Measurements from ENCODE around the gene OR2A25.
"Not testable (repeated sequence)": the region's sequence is repeated elsewhere in the genome, so short reads cannot be mapped to it uniquely, and the experiment has no call there.

OR2A25 gene

DNA sequence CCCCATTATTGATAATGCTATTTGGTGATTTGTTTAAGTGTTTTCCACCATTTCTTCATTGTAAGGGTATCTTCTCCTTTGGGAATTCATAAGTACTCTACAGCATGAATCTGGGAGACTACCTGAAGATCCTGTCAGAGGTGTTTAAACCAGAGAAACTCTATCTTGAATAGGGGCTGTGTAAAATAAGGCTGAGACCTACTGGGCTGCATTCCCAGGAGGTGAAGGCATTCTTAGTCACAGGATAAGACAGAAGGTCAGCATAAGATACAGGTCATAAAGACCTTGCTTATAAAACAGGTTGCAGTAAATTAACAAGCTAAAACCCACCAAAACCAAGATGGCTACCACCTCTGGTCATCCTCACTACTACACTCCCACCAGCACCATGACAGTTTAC is 34.2 kb upstream of the OR2A25 start:
- no peak overlapping the region for H3K4me3 ChIP-seq (ENCODE audit: low read length)
- no peaks in the 10 kb centered on the region for H3K36me3 ChIP-seq (ENCODE audit: insufficient read depth, low read length)
- no peaks in the 10 kb centered on the region for H3K9me3 ChIP-seq (replicated peaks; ENCODE audit: low read length)
- no peak overlapping the region for H3K4me2 ChIP-seq (ENCODE audit: low read length)
- no peaks in the 10 kb centered on the region for H3K27me3 ChIP-seq (ENCODE audit: control insufficient read depth, insufficient read depth, low read length)
- no peaks in the 10 kb centered on the region for H3K4me1 ChIP-seq (ENCODE audit: control insufficient read depth, insufficient read depth, low read length)
- no peak overlapping the region for H3K9ac ChIP-seq (ENCODE audit: low read depth, low read length)

DNA sequence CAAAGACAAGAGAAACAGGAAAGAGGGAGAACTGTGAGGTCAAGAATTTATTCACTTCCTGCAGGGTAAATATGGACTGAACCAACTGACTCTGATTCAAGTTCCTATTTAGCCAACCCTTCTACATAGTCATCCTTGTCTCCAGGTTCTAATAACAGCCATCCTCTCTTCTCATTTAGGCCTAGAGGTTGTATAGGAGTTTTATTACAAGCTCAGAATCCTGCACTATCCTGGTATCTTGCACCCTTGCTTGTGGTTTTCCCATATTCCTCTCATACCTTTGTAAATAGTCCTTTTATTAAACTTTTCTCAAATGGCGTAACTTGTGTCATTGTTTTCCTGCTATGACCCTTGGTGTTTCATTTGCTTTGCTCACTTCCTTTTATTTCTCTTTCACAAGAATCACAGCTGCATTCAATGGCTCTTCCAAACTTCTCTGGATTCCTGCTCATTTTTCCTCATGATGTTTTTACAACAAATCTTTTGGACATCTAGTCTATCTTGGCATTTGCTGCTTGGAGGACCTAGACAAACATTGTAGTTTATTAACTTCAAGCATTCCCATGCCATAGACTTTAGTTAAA is 33.2 kb upstream of the OR2A25 start:
- no peaks in the 10 kb centered on the region for H3K36me3 ChIP-seq (ENCODE audit: insufficient read depth, low read length)
- H3K27me3 ChIP-seq (ENCODE audit: control insufficient read depth, insufficient read depth, low read length): no peaks in the 10 kb centered on the region
- H3K9ac ChIP-seq (ENCODE audit: low read depth, low read length): no peak overlapping the region
- no peak overlapping the region for H3K4me3 ChIP-seq (ENCODE audit: low read length)
- H3K4me2 ChIP-seq (ENCODE audit: low read length): no peak overlapping the region
- no peaks in the 10 kb centered on the region for H3K4me1 ChIP-seq (ENCODE audit: control insufficient read depth, insufficient read depth, low read length)
- no peaks in the 10 kb centered on the region for H3K9me3 ChIP-seq (replicated peaks; ENCODE audit: low read length)

DNA sequence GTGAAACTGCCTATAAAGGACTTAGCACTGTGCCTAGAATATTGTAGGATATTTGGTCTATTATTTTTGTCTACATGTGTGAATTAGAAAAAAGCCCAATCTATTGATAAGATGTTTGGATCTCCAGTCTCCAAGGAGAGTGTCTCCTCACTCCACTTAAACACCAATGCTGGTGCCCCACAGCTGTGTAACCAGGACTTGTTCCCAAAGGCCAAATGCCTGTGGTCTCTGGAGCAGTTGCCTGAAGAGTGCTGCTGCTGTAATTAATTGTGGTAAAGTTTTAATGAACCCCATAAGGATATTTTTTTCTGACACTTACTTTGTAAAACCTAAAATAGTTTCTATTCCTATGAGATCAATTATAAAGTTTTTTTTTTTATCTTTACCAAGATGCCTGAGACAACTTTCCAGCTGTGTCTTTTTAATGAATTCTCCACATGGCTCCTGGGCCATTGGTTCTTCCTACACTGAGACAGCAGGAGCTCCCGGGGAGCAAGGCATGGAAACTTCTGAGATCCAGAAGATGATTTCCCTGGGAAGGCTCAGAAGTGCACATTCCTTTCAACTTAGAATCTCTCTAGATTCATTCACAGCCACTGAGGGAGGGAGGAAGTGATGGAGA is 32.1 kb upstream of the OR2A25 start:
- H3K27me3 ChIP-seq (ENCODE audit: control insufficient read depth, insufficient read depth, low read length): peaks cover under 1% of the 10 kb centered on the region
- H3K4me1 ChIP-seq (ENCODE audit: control insufficient read depth, insufficient read depth, low read length): no peaks in the 10 kb centered on the region
- H3K4me2 ChIP-seq (ENCODE audit: low read length): no peak overlapping the region
- H3K9me3 ChIP-seq (replicated peaks; ENCODE audit: low read length): no peaks in the 10 kb centered on the region
- no peak overlapping the region for H3K4me3 ChIP-seq (ENCODE audit: low read length)
- H3K9ac ChIP-seq (ENCODE audit: low read depth, low read length): no peak overlapping the region
- no peaks in the 10 kb centered on the region for H3K36me3 ChIP-seq (ENCODE audit: insufficient read depth, low read length)

DNA sequence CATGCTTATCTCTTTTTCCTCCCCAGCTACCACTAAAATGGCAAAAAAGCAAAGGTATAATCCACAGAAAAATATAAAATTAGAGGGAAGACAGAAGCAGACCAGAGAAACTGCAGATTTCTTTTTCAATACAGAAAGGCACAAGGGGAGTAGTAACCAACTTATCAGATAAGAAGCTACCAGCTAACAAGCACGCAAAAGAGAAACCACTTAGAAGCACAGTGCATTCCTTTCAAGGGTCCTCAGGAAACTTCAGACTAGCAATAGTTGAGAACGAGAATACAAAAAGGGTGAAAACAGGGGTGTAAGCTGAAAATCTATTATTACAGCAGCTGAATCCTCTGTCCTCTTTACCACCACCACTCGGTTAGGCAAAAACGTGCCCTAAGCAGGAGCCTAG is 30.7 kb upstream of the OR2A25 start:
- peaks cover 6% of the 10 kb centered on the region for H3K27me3 ChIP-seq (ENCODE audit: control insufficient read depth, insufficient read depth, low read length)
- H3K36me3 ChIP-seq (ENCODE audit: insufficient read depth, low read length): no peaks in the 10 kb centered on the region
- H3K4me1 ChIP-seq (ENCODE audit: control insufficient read depth, insufficient read depth, low read length): no peaks in the 10 kb centered on the region
- no peak overlapping the region for H3K4me3 ChIP-seq (ENCODE audit: low read length)
- no peak overlapping the region for H3K9ac ChIP-seq (ENCODE audit: low read depth, low read length)
- H3K4me2 ChIP-seq (ENCODE audit: low read length): no peak overlapping the region
- H3K9me3 ChIP-seq (replicated peaks; ENCODE audit: low read length): no peaks in the 10 kb centered on the region

DNA sequence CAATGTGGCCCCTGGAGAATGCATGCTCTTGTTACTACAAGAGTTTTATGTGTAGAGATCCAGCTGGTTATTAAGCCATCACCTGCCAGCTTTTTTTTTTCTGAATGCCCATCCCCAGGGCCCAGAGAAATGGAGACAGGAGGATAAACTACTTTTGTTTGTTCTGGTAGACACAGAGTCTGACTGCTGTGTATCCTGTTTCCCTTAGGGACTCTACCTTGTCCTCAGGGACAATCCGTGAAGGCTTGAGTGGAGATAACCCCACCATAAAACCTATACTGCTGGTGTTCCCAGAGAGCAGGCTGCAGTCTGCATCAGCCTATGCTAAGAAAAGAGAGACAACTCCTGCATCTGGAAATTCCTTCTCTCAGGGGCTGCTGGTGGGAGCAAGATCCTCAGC is 21.0 kb upstream of the OR2A25 start, which contains the start of gene OR2A5:
Gene OR2A5, plus strand, starts transcription at position 301 of the 400 bp plus-strand sequence. CDS start 1,454 bp downstream, outside the sequence.
- Histone ChIP-seq H3K9ac (ENCODE audit: low read depth, low read length) (no peak within 1 kb of the TSS), H3K4me1 (ENCODE audit: control insufficient read depth, insufficient read depth, low read length) (no peaks in the 10 kb centered on the region), H3K36me3 (ENCODE audit: insufficient read depth, low read length) (no peaks in the 10 kb centered on the region), H3K9me3 (replicated peaks; ENCODE audit: low read length) (no peaks in the 10 kb centered on the region), H3K4me2 (ENCODE audit: low read length) (no peak within 1 kb of the TSS), H3K4me3 (ENCODE audit: low read length) (no peak within 1 kb of the TSS), H3K27me3 (ENCODE audit: control insufficient read depth, insufficient read depth, low read length) (peaks cover 10% of the 10 kb centered on the region)

DNA sequence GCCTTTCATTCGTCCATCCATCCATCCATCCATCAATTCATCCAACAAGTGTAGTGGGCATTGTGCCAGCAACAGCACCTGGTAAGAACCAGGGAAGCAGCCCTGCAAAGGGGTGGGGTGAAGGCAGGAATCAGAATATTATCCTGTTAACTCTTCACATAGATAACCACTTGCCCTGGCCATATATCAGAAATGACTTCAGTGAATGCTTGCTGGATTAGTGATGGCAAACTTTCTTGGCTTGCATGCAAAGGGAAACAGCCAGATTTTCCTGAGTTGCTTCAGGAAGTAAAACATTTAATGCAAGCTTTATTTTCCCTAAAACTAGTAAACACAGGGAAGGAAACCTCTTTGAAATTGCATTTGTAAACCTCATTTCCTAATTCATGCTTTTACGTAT is 20.1 kb upstream of the OR2A25 start:
- Histone ChIP-seq H3K36me3 (ENCODE audit: insufficient read depth, low read length) (no peaks in the 10 kb centered on the region), H3K4me1 (ENCODE audit: control insufficient read depth, insufficient read depth, low read length) (no peaks in the 10 kb centered on the region), H3K4me3 (ENCODE audit: low read length) (no peak overlapping the region), H3K27me3 (ENCODE audit: control insufficient read depth, insufficient read depth, low read length) (peaks cover 10% of the 10 kb centered on the region), H3K9me3 (replicated peaks; ENCODE audit: low read length) (no peaks in the 10 kb centered on the region), H3K9ac (ENCODE audit: low read depth, low read length) (no peak overlapping the region), H3K4me2 (ENCODE audit: low read length) (no peak overlapping the region)

DNA sequence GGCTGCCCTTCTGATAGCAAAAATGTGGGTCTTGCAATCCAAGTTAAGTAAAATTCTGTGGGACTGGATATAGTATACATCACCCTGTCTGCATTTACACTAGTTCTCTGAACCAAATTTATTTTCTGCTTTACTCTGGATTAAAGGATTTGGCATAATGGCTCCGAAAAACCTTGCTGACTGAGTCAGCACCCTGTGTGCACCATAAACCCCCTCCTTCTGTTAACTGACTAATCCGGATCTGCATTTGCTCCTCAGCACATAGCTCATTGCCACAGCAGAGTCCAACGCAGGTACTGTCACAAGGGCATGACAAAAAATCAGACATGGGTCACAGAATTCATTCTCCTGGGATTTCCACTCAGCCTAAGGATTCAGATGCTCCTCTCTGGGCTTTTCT is 19.5 kb upstream of the OR2A25 start:
- Histone ChIP-seq H3K4me2 (ENCODE audit: low read length) (no peak overlapping the region), H3K4me3 (ENCODE audit: low read length) (no peak overlapping the region), H3K9ac (ENCODE audit: low read depth, low read length) (no peak overlapping the region), H3K36me3 (ENCODE audit: insufficient read depth, low read length) (no peaks in the 10 kb centered on the region), H3K27me3 (ENCODE audit: control insufficient read depth, insufficient read depth, low read length) (peaks cover 10% of the 10 kb centered on the region), H3K4me1 (ENCODE audit: control insufficient read depth, insufficient read depth, low read length) (no peaks in the 10 kb centered on the region), H3K9me3 (replicated peaks; ENCODE audit: low read length) (no peaks in the 10 kb centered on the region)

DNA sequence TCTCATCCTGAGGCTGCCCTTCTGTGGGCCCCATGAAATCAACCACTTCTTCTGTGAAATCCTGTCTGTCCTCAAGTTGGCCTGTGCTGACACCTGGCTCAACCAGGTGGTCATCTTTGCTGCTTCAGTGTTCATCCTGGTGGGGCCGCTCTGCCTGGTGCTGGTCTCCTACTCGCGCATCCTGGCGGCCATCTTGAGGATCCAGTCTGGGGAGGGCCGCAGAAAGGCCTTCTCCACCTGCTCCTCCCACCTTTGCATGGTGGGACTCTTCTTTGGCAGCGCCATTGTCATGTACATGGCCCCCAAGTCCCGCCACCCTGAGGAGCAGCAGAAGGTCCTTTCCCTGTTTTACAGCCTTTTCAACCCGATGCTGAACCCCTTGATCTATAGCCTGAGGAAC is 18.7 kb upstream of the OR2A25 start:
- H3K4me3 ChIP-seq (ENCODE audit: low read length); H3K36me3 ChIP-seq (ENCODE audit: insufficient read depth, low read length); H3K27me3 ChIP-seq (ENCODE audit: control insufficient read depth, insufficient read depth, low read length); H3K4me2 ChIP-seq (ENCODE audit: low read length); H3K4me1 ChIP-seq (ENCODE audit: control insufficient read depth, insufficient read depth, low read length); H3K9ac ChIP-seq (ENCODE audit: low read depth, low read length); H3K9me3 ChIP-seq (replicated peaks; ENCODE audit: low read length): not testable (repeated sequence)

DNA sequence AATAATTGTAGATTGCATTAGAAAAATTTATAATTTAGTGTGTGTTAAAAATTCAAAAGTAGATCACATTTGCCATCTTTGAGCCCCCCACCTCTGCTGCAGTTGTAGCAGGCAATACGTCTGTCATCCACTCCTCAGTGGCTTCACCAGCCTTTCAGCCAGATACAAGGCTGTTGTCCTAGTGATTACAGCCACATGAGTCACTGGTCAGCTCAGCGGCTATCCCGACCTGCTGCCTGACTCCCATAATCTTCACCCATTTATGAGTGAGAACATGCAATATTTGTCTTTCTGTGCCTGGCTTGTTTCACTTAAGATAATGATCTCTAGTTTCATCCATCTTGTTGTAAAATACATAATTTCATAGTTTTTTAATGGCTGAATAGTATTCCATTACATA is 11.7 kb upstream of the OR2A25 start:
- Histone ChIP-seq H3K4me3 (ENCODE audit: low read length) (no peak overlapping the region), H3K27me3 (ENCODE audit: control insufficient read depth, insufficient read depth, low read length) (no peaks in the 10 kb centered on the region), H3K36me3 (ENCODE audit: insufficient read depth, low read length) (no peaks in the 10 kb centered on the region), H3K4me2 (ENCODE audit: low read length) (no peak overlapping the region), H3K9me3 (replicated peaks; ENCODE audit: low read length) (no peaks in the 10 kb centered on the region), H3K9ac (ENCODE audit: low read depth, low read length) (no peak overlapping the region), H3K4me1 (ENCODE audit: control insufficient read depth, insufficient read depth, low read length) (no peaks in the 10 kb centered on the region)

DNA sequence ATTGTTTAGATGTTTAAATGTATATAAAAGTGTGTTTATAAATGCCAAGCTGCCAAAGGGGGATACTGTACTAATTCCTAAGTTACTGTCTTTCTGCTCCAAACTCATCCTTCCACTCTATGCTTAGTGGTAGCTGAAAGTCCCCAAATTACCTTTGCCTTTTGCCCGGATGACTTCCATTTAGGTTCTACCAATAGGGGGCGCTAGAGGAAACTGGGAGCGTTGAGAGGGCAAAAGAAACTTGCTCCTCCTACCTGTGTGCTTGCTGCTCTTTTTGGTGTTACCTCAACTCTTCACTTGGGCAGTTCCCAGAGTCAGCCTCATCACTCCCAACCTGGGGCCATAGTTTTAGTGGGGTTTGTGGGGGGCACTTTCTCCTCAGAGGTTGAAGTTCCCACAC is 5.9 kb upstream of the OR2A25 start:
- Histone ChIP-seq H3K27me3 (ENCODE audit: control insufficient read depth, insufficient read depth, low read length) (no peaks in the 10 kb centered on the region), H3K4me1 (ENCODE audit: control insufficient read depth, insufficient read depth, low read length) (no peaks in the 10 kb centered on the region), H3K36me3 (ENCODE audit: insufficient read depth, low read length) (no peaks in the 10 kb centered on the region), H3K9me3 (replicated peaks; ENCODE audit: low read length) (no peaks in the 10 kb centered on the region), H3K4me3 (ENCODE audit: low read length) (no peak overlapping the region), H3K4me2 (ENCODE audit: low read length) (no peak overlapping the region), H3K9ac (ENCODE audit: low read depth, low read length) (no peak overlapping the region)

DNA sequence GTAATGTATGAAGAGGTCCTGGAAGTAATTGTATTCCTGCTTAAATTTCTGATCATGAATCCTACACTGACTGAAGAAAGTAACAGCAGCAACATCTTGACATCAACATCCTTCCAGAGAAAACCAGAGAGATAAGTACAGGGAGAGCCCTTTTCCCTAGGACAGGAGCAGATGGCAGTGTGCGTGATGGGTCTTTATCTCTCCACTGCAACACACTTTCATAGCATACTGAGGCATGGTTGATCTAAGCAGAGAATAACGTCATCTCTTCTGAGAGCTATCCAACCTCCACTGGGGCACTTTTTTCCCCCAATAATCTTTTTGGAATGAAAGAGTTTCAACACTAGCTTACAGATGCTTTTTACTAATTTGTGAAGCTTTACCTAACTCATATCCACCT is 342 bp downstream of the OR2A25 start:
- no peaks in the 10 kb centered on the region for H3K9me3 ChIP-seq (replicated peaks; ENCODE audit: low read length)
- H3K4me3 ChIP-seq (ENCODE audit: low read length): no peak overlapping the region
- H3K9ac ChIP-seq (ENCODE audit: low read depth, low read length): no peak overlapping the region
- no peaks in the 10 kb centered on the region for H3K4me1 ChIP-seq (ENCODE audit: control insufficient read depth, insufficient read depth, low read length)
- H3K36me3 ChIP-seq (ENCODE audit: insufficient read depth, low read length): no peaks in the 10 kb centered on the region
- H3K4me2 ChIP-seq (ENCODE audit: low read length): no peak overlapping the region
- peaks cover 3% of the 10 kb centered on the region for H3K27me3 ChIP-seq (ENCODE audit: control insufficient read depth, insufficient read depth, low read length)

DNA sequence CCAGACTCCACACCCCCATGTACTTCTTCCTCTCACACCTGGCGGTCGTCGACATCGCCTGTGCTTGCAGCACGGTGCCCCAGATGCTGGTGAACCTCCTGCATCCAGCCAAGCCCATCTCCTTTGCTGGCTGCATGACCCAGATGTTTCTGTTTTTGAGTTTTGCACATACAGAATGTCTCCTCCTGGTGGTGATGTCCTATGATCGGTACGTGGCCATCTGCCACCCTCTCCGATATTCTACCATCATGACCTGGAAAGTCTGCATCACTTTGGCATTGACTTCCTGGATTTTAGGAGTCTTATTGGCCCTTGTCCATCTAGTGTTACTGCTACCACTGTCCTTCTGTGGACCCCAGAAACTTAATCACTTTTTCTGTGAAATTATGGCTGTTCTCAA is 4.8 kb downstream of the OR2A25 start:
- no peak overlapping the region for H3K4me2 ChIP-seq (ENCODE audit: low read length)
- H3K9ac ChIP-seq (ENCODE audit: low read depth, low read length): no peak overlapping the region
- no peaks in the 10 kb centered on the region for H3K36me3 ChIP-seq (ENCODE audit: insufficient read depth, low read length)
- no peak overlapping the region for H3K4me3 ChIP-seq (ENCODE audit: low read length)
- no peaks in the 10 kb centered on the region for H3K4me1 ChIP-seq (ENCODE audit: control insufficient read depth, insufficient read depth, low read length)
- peaks cover 3% of the 10 kb centered on the region for H3K27me3 ChIP-seq (ENCODE audit: control insufficient read depth, insufficient read depth, low read length)
- H3K9me3 ChIP-seq (replicated peaks; ENCODE audit: low read length): no peaks in the 10 kb centered on the region

Data from skeletal muscle satellite cell (primary cell).